ENCODE measurements around the gene MTUS2.

DNA sequence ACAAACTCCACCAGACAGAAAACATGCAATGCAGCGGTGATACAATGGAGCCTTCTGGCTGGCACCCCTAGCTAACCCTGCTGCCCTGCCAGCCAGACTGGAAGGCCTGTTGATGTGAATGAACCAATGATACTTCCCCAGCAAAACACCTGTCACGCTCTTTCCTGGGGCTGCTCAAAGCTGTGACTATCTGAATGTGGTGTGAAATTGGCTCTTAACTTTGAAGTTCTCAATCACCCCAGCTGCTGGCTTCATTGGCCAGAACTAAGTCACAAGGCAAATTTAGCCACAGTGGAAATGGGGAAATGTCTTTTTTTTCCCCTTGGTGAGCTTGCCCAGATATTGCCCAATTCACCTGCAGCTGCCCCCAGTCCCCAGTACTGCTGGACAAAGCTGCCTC, 628.0 kb downstream of the MTUS2 start:
- no peak for TF ChIP-seq ZNF274 (IDR thresholded peaks at IDR 0.05; ENCODE audit: low read depth, low read length)
- TF ChIP-seq YY1 (IDR thresholded peaks at IDR 0.05; ENCODE audit: insufficient read depth, insufficient read length) = no peak
